ENCODE measurements around the gene DCAF15.

The DCAF15 gene

DNA sequence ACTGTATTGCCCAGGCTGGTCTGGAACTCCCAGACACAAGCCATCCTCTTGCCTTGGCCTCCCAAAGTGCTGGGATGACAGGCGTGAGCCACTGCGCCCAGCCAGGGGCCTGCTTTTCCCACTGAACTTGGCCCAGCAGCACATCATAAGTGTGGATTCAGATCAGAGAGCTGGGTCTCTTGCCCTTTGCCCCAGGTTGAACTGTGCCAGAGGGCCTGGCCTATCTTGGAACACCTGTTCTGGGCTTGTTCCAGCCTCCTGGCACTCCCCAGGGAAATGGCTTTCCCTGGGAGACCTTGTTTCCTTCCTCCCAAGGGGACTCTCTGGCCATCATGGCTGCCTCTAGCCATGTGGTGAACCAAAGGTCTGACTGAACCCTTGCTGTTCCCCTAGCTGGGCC lies 42.9 kb upstream of the DCAF15 start:
- TF ChIP-seq, protein P1, sequence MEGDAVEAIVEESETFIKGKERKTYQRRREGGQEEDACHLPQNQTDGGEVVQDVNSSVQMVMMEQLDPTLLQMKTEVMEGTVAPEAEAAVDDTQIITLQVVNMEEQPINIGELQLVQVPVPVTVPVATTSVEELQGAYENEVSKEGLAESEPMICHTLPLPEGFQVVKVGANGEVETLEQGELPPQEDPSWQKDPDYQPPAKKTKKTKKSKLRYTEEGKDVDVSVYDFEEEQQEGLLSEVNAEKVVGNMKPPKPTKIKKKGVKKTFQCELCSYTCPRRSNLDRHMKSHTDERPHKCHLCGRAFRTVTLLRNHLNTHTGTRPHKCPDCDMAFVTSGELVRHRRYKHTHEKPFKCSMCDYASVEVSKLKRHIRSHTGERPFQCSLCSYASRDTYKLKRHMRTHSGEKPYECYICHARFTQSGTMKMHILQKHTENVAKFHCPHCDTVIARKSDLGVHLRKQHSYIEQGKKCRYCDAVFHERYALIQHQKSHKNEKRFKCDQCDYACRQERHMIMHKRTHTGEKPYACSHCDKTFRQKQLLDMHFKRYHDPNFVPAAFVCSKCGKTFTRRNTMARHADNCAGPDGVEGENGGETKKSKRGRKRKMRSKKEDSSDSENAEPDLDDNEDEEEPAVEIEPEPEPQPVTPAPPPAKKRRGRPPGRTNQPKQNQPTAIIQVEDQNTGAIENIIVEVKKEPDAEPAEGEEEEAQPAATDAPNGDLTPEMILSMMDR (conservative IDR thresholded peaks at IDR 0.05; ENCODE audit: low read depth, low read length) = no peak
- no peak overlapping the region for H3K4me3 ChIP-seq (ENCODE audit: low read length)
- DNase-seq (ENCODE audit: low read depth) = no peak

DNA sequence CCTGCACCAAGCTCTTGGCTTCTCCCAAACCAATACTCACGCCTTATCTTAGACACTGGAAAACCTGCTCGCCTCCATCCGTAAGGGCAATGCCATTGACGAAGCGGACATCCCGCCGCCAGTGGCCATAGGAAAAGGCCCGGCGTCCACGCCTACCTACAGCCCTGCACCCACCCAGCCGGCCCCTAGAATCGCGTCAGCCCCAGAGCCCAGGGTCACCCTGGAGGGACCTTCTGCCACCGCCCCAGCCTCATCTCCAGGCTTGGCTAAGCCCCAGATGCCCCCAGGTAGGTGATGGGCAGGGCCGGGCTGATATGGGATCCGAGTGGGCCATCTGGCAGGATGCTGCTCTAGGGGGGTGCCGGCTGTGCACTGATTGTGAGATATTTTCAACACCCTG lies 39.0 kb upstream of the DCAF15 start:
- TF ChIP-seq, protein P1 (conservative IDR thresholded peaks at IDR 0.05; ENCODE audit: low read depth, low read length) = no peak
- H3K4me3 ChIP-seq (ENCODE audit: low read length) = no peak overlapping the region
- DNase-seq (ENCODE audit: low read depth) = no peak

DNA sequence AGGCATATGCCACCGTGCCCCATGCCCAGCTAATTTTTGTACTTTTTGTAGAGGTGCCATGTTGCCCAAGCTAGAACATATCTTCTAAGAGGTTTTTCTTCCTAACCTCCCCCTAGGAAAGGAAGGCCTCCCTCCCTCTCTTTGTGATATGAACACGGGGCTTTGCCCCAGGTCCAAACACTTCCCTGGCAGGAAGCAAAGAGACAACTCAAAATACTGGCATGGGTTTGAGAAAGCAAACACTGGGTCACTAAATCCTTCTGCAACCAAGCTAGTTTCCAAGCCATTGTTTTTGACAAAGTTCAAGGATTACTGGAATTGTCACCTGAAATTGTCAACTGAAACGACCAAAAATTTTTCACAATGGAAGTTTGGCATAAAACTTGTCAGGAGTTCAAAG lies 37.5 kb upstream of the DCAF15 start:
- DNase-seq (ENCODE audit: low read depth) = no peak
- TF ChIP-seq, protein P1 (conservative IDR thresholded peaks at IDR 0.05; ENCODE audit: low read depth, low read length) = no peak
- no peak overlapping the region for H3K4me3 ChIP-seq (ENCODE audit: low read length)

DNA sequence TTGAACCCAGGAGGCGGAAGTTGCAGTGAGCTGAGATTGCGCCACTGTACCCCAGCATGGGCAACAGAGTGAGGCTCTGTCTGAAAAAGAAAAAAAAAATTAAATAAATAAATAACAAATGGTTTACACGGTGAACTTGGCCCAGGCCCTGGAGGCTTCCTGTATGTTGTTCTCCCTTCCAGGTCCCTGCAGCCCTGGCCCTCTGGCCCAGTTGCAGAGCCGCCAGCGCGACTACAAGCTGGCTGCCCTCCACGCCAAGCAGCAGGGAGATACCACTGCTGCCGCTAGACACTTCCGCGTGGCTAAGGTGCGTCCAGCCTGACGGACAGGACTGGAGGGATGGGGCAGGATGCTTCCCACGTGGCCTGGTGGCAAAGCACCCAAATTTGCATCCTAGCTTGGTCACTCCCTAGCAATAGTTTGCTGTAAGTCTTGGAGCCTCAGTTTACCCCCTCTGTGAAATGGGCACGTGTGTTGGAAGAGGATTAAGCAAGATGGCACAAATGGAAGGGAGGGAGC lies 34.4 kb upstream of the DCAF15 start:
- no peak overlapping the region for H3K4me3 ChIP-seq (ENCODE audit: low read length)
- TF ChIP-seq, protein P1 (conservative IDR thresholded peaks at IDR 0.05; ENCODE audit: low read depth, low read length) = no peak
- DNase-seq (ENCODE audit: low read depth) = no peak

DNA sequence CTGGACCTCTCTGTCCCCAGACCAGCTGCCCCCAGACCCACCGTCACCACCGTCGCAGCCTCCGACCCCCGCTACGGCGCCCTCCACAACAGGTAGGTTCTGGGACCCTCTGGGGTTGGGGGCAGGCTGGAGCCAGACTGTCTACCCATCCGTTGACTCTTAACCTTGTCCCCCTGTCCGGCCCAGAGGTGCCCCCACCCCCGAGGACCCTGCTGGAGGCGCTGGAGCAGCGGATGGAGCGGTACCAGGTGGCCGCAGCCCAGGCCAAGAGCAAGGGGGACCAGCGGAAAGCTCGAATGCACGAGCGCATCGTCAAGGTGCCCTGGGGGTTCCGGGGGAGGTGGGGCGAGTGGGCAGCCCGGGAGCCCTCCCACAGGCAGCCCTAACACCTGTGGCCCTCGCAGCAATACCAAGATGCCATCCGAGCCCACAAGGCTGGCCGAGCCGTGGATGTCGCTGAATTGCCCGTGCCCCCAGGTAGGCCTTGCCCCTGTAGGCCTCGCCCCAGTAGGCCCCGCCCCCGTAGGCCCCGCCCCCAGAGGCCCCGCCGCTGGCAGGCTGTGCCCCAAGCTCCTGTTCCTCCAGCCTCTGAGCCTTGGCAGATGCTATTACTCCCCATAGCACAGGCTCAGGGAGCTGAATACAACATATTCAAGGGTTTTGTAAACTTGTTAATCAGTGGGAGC lies 33.4 kb upstream of the DCAF15 start:
- no peak overlapping the region for H3K4me3 ChIP-seq (ENCODE audit: low read length)
- no peak for DNase-seq (ENCODE audit: low read depth)
- TF ChIP-seq, protein P1 (conservative IDR thresholded peaks at IDR 0.05; ENCODE audit: low read depth, low read length) = no peak

DNA sequence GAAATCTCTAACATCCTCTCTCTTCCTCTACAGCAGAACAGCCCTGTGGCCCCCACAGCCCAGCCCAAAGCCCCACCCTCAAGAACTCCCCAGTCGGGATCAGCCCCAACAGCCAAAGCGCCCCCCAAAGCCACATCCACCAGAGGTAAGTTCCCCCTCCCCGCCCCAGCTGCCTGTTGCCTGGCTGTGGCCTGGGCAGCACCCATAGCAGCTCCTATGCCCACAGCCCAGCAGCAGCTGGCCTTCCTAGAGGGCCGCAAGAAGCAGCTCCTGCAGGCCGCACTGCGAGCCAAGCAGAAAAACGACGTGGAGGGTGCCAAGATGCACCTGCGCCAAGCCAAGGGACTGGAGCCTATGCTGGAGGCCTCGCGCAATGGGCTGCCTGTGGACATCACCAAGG lies 31.8 kb upstream of the DCAF15 start:
- TF ChIP-seq, protein P1 (conservative IDR thresholded peaks at IDR 0.05; ENCODE audit: low read depth, low read length) = no peak
- DNase-seq (ENCODE audit: low read depth) = no peak
- no peak overlapping the region for H3K4me3 ChIP-seq (ENCODE audit: low read length)

All from retinal pigment epithelial cell (primary cell).